HepG2 (cell line): Measurements from ENCODE around the gene ZMIZ2. TPM values are rescaled to one million over a fixed set of nuclear protein-coding genes. Genes with fewer than 3 reads are reported as not detected.

Experiments
- ATF6 ChIP-seq: sonication (generic); formaldehyde crosslinking; conservative IDR thresholded peaks from 2 replicates; pipeline ENCODE4 v1.4.0; 2020; ENCODE audit warnings: missing genetic modification reagents
- FOXA1 ChIP-seq, 2 experiments: fragments of 450-650 bp in 1 of 2; sonication (generic) in 1 of 2; formaldehyde crosslinking in 1 of 2; IDR thresholded peaks; 2 replicates each; pipeline versions ENCODE4 v1.4.0 to v1.6.1; 2016 to 2020; ENCODE audit warnings: missing genetic modification reagents in 1 of 2
- MAZ ChIP-seq, 2 experiments: sonication (generic) in 1 of 2; formaldehyde crosslinking in 1 of 2; IDR thresholded peaks; 2 replicates each; pipeline versions ENCODE4 v1.5.0 to v1.6.1; 2012 to 2020; ENCODE audit warnings: low read depth in 2 of 2, mild to moderate bottlenecking in 2 of 2, borderline replicate concordance in 1 of 2, improper control_type of control experiment in 1 of 2, low read length in 1 of 2, missing genetic modification reagents in 1 of 2, moderate library complexity in 1 of 2
- MNT ChIP-seq: fragments of 450-650 bp; IDR thresholded peaks from 2 replicates; pipeline ENCODE4 v1.6.1; 2016
- MXD1 ChIP-seq: sonication (generic); formaldehyde crosslinking; IDR thresholded peaks from 2 replicates; pipeline ENCODE4 v1.4.0; 2020; ENCODE audit warnings: mild to moderate bottlenecking, missing genetic modification reagents
- NCOR1 ChIP-seq: fragments of 200-600 bp; sonication (generic); IDR thresholded peaks from 2 replicates; pipeline ENCODE4 v1.7.0; 2017; ENCODE audit warnings: antibody characterized with exemption, low read length, borderline replicate concordance
- POLR2A ChIP-seq, 2 experiments: IDR thresholded peaks; 2 replicates each; pipeline ENCODE4 v1.6.1; 2011; ENCODE audit warnings: low read depth in 2 of 2, low read length in 2 of 2, mild to moderate bottlenecking in 1 of 2, moderate library complexity in 1 of 2; ENCODE audit not compliant: insufficient read depth in 1 of 2
- RXRA ChIP-seq: sonication (generic); formaldehyde crosslinking; IDR thresholded peaks from 2 replicates; pipeline ENCODE4 v1.5.1; 2020; ENCODE audit warnings: missing genetic modification reagents
- SOX13 ChIP-seq, 3 experiments: fragments of 450-650 bp in 1 of 3; sonication (generic) in 1 of 3; formaldehyde crosslinking in 1 of 3; IDR thresholded peaks in 2 of 3; conservative IDR thresholded peaks in 1 of 3; 2 replicates each; pipeline versions ENCODE4 v1.5.0 to v1.6.1; 2016 to 2020; ENCODE audit warnings: antibody characterized with exemption in 1 of 3, mild to moderate bottlenecking in 1 of 3, missing compliant biosample characterization in 1 of 3, missing genetic modification reagents in 1 of 3, moderate library complexity in 1 of 3
- SOX6 ChIP-seq, 2 experiments: fragments of 450-650 bp in 1 of 2; sonication (generic) in 1 of 2; formaldehyde crosslinking in 1 of 2; IDR thresholded peaks; 2 replicates each; pipeline versions ENCODE4 v1.4.0 to v1.6.1; 2017 to 2020; ENCODE audit warnings: antibody characterized with exemption in 1 of 2, mild to moderate bottlenecking in 1 of 2, missing genetic modification reagents in 1 of 2
- SP5 ChIP-seq: IDR thresholded peaks from 2 replicates; pipeline ENCODE4 v1.6.1; 2016; ENCODE audit warnings: low read depth, borderline replicate concordance
- TBX2 ChIP-seq: sonication (generic); formaldehyde crosslinking; IDR thresholded peaks from 2 replicates; pipeline ENCODE4 v1.5.0; 2020; ENCODE audit warnings: missing genetic modification reagents, mild to moderate bottlenecking, borderline replicate concordance
- TBX3 ChIP-seq: fragments of 450-650 bp; IDR thresholded peaks from 2 replicates; pipeline ENCODE4 v1.6.1; 2017; ENCODE audit warnings: antibody characterized with exemption, mild to moderate bottlenecking, inconsistent platforms, borderline replicate concordance
- ZEB1 ChIP-seq: IDR thresholded peaks from 2 replicates; pipeline ENCODE4 v1.6.1; 2012; ENCODE audit warnings: mild to moderate bottlenecking, low read depth, inconsistent platforms; ENCODE audit not compliant: insufficient replicate concordance
- ZNF251 ChIP-seq: sonication (generic); formaldehyde crosslinking; IDR thresholded peaks from 2 replicates; pipeline ENCODE4 v1.9.0; 2021; ENCODE audit warnings: mild to moderate bottlenecking, missing genetic modification reagents
- ZNF652 ChIP-seq: IDR thresholded peaks from 2 replicates; pipeline ENCODE4 v1.6.1; 2016; ENCODE audit warnings: low read depth, borderline replicate concordance
- ZNF747 ChIP-seq: sonication (generic); formaldehyde crosslinking; IDR thresholded peaks from 2 replicates; pipeline ENCODE4 v1.8.1; 2023; ENCODE audit warnings: missing genetic modification reagents, mild to moderate bottlenecking, borderline replicate concordance
- polyA plus RNA-seq, 8 experiments: library from polyadenylated mRNA; depleted of rRNA in 3 of 8; stranded (reverse) in 7 of 8; unstranded in 1 of 8; fragments of >200 nt; fragmentation: Illumina TruSeq in 4 of 8; extraction: Trizol in 4 of 8; gene quantifications; 2 replicates each; pipeline versions ENCODE4 v1.2.1 to v1.2.3, GENCODE V29; 2011 to 2016; ENCODE audit warnings: low read depth in 4 of 8, missing spikeins in 1 of 8, mixed read lengths in 1 of 8; ENCODE audit not compliant: insufficient read depth in 1 of 8
- total RNA-seq, 5 experiments: library from RNA; depleted of rRNA; stranded (reverse); fragments of >200 nt; fragmentation: Illumina TruSeq; extraction: Trizol; gene quantifications; 2 replicates each; pipeline ENCODE4 v1.2.3, GENCODE V29; 2016; ENCODE audit warnings: low read depth in 1 of 5
- TF ChIP-seq, protein P1 (sequence below): sonication (generic); formaldehyde crosslinking; IDR thresholded peaks from 2 replicates; pipeline ENCODE4 v1.5.0; 2020; ENCODE audit warnings: missing genetic modification reagents
- TF ChIP-seq, protein P2 (sequence below): sonication (generic); formaldehyde crosslinking; IDR thresholded peaks from 2 replicates; pipeline ENCODE4 v1.8.1; 2023; ENCODE audit warnings: mild to moderate bottlenecking, moderate library complexity, missing genetic modification reagents

ZMIZ2 gene
- total and polyA plus RNA-seq, 2 of the 13 experiments (the other 11 are each of a cell fraction or from before 2014, with no cell fraction given): 4.9 to 7.9 TPM

DNA sequence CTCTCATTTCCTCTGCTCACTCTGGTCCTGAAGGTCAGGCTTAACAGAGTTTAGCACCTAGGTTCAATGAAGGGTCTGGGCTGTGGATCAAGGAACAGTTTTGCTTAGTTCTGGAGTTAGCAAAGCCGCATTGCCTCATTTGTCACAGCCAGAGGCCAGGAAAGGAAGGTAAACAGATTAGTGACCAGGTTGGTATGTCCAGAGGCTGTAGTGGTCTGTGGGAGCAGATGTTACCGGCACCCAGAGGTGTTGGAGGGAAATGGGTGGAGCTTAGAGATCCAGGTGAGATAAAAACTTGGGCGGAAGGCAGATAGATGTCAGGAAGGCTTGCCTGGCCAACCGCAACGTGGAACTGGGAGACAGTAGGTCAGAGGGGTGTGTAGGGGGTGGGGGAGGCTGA, 36.6 kb upstream of the ZMIZ2 start (continued):
- TF ChIP-seq TBX2 (CRISPR knock-in tag) (peak; percentile 50; the same call in 1 of the 2 replicates), ZNF652 (CRISPR knock-in tag) (no peak), TBX3 (peak; percentile 65; the same call in 1 of the 2 replicates), ATF6 (CRISPR knock-in tag) (no peak), ZEB1 (peak; percentile 82), SOX6 (IDR thresholded peaks at IDR 0.05) (no peak), SOX6 (CRISPR knock-in tag; IDR thresholded peaks at IDR 0.05) (0 out of 2 replicates have a peak, but pooled peaks have one; percentile 35), SOX13 (IDR thresholded peaks at IDR 0.05) (no peak), SOX13 (CRISPR knock-in tag; conservative IDR thresholded peaks at IDR 0.05 in 1 of 2, IDR thresholded peaks at IDR 0.05 in 1 of 2) (peak in 1 of 2 experiments; percentile 17; a peak in 1 of 4 replicates), POLR2A (IDR thresholded peaks at IDR 0.05; ENCODE audit: insufficient read depth in 1 of 2, low read depth in 2 of 2, low read length in 2 of 2) (no peak), MNT (0 out of 2 replicates have a peak, but pooled peaks have one; percentile 16), SP5 (CRISPR knock-in tag) (peak; percentile 49; the same call in 1 of the 2 replicates), MAZ (IDR thresholded peaks at IDR 0.05; ENCODE audit: borderline replicate concordance, low read depth, low read length) (no peak), MAZ (CRISPR knock-in tag; IDR thresholded peaks at IDR 0.05; ENCODE audit: low read depth) (no peak), MXD1 (peak; percentile 29; the same call in 1 of the 2 replicates), RXRA (CRISPR knock-in tag) (peak; percentile 15; the same call in 1 of the 2 replicates), ZNF747 (no peak), ZNF251 (no peak), NCOR1 (no peak), FOXA1 (IDR thresholded peaks at IDR 0.05) (no peak), FOXA1 (CRISPR knock-in tag; IDR thresholded peaks at IDR 0.05) (peak; percentile 65)
- TF ChIP-seq, protein P1, sequence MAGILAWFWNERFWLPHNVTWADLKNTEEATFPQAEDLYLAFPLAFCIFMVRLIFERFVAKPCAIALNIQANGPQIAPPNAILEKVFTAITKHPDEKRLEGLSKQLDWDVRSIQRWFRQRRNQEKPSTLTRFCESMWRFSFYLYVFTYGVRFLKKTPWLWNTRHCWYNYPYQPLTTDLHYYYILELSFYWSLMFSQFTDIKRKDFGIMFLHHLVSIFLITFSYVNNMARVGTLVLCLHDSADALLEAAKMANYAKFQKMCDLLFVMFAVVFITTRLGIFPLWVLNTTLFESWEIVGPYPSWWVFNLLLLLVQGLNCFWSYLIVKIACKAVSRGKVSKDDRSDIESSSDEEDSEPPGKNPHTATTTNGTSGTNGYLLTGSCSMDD: no peak
- TF ChIP-seq, protein P2, sequence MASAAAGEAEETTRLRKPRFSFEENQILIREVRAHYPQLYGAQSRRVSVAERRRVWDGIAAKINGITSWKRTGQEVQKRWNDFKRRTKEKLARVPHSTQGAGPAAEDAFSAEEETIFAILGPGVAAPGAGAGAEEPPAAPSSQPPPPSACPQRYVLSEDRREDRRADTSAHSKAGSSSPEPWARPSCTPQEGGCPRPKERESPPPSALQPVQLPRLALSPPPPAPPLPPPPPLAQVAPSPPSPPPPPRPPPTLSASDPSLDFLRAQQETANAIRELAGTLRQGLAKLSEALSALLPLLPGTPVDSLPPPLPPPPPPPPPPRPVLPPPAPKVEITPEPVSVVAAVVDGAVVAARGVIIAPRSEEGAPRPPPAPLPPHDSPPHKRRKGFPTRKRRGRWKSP (CRISPR knock-in tag): no peak
